Myocyte (in vitro differentiated cells): ENCODE results near the gene MTPN. TPM values are rescaled to one million over a fixed set of nuclear protein-coding genes. Genes with fewer than 3 reads are reported as not detected.

Source experiments
- DNase-seq: peaks from one replicate; pipeline ENCODE4 v3.0.0-alpha.2; 2012; ENCODE audit warnings: low read depth
- total RNA-seq: library from RNA; depleted of rRNA; stranded (reverse); fragments of >200 nt; gene quantifications from 2 replicates; pipeline ENCODE4 v1.2.3, GENCODE V29; 2014

MTPN gene
- total RNA-seq, 1 donor from 2014 or later = 129 TPM

- no peak for DNase-seq
These were observed 19.0 kb downstream of the MTPN start for GRCh38 chr7:135958173-135958572.

- DNase-seq = no peak
These were observed 19.5 kb downstream of the MTPN start for GRCh38 chr7:135957627-135958026.

- DNase-seq = no peak
These were observed 20.8 kb downstream of the MTPN start for GRCh38 chr7:135956393-135956792.

GRCh38 chr7:135950972-135951371 is 26.2 kb downstream of the MTPN start:
- peak; percentile 68 for DNase-seq

- no peak for DNase-seq
These were observed 26.7 kb downstream of the MTPN start for GRCh38 chr7:135950429-135950828.

- DNase-seq = peak; percentile 32
These were observed 30.7 kb downstream of the MTPN start for GRCh38 chr7:135946289-135947055.

GRCh38 chr7:135944753-135945152 is 32.4 kb downstream of the MTPN start:
- no peak for DNase-seq

- DNase-seq = no peak
These were observed 33.9 kb downstream of the MTPN start for GRCh38 chr7:135943134-135943879.

GRCh38 chr7:135942614-135943013 is 34.5 kb downstream of the MTPN start:
- no peak for DNase-seq

- no peak for DNase-seq
These were observed 36.8 kb downstream of the MTPN start for GRCh38 chr7:135940077-135941075.

GRCh38 chr7:135939261-135939812 is 37.8 kb downstream of the MTPN start:
- DNase-seq = no peak

GRCh38 chr7:135938563-135938962 is 38.6 kb downstream of the MTPN start:
- DNase-seq = no peak

- DNase-seq = no peak
These were observed 39.1 kb downstream of the MTPN start for GRCh38 chr7:135938086-135938485.

- DNase-seq = no peak
These were observed 40.5 kb downstream of the MTPN start for GRCh38 chr7:135936497-135937217.

- DNase-seq = no peak
These were observed 42.5 kb downstream of the MTPN start for GRCh38 chr7:135934651-135935050.

GRCh38 chr7:135933509-135934188 is 43.5 kb downstream of the MTPN start:
- no peak for DNase-seq

GRCh38 chr7:135932131-135932530 is 45.0 kb downstream of the MTPN start:
- DNase-seq = no peak

GRCh38 chr7:135930565-135931461 is 46.3 kb downstream of the MTPN start:
- no peak for DNase-seq

GRCh38 chr7:135929722-135930141 is 47.4 kb downstream of the MTPN start:
- no peak for DNase-seq
